HG03521 (cell line): Measurements from ENCODE around the gene BIRC7.
"Not testable (repeated sequence)": the region's sequence is repeated elsewhere in the genome, so short reads cannot be mapped to it uniquely, and the experiment has no call there.

Source experiments
- ATAC-seq: cut with Tn5 transposase; IDR thresholded peaks from one replicate; pipeline ENCODE4 v1.9.1; 2021; ENCODE audit warnings: mild to moderate bottlenecking, moderate library complexity; ENCODE audit not compliant: unreplicated experiment

The BIRC7 gene

DNA sequence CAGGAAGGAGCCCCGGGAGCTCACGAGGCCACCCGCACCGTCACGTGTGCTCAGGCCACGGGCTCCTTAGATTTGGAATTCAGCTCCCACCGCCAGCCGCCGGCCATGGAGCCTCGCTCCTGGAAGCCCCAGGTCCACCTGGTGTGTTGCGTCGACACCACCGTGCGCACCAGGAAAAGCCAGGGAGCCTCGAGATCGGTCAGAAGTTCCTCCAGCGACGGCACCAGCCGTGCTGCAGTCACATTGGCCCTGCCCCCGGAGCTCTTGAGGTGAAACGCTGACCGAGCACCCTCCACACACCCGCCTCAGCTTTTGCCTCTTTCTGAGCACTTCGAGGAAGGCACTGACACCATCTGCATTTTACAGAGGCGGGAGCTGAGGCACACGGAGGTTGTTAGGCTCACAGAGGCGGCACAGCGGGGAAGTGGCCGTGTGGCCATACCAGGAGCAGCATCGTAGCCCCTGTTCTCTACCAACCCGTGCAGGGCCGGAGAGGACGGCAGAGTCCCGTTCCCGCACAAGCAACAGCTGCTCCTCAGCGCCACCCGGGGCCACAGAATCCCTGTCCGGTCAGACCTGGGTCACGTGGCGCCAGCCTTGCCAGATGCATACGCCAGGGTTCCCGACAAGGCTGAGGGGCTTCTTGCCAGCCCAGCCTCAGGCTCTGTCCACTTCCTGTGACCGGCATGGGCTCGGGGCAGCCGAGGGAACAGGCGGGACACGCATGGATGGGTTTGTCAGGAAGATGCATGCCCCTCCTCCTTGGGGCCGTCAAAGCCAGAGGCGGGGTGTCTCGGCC is 11.0 kb downstream of the BIRC7 start:
- ATAC-seq: no peak

DNA sequence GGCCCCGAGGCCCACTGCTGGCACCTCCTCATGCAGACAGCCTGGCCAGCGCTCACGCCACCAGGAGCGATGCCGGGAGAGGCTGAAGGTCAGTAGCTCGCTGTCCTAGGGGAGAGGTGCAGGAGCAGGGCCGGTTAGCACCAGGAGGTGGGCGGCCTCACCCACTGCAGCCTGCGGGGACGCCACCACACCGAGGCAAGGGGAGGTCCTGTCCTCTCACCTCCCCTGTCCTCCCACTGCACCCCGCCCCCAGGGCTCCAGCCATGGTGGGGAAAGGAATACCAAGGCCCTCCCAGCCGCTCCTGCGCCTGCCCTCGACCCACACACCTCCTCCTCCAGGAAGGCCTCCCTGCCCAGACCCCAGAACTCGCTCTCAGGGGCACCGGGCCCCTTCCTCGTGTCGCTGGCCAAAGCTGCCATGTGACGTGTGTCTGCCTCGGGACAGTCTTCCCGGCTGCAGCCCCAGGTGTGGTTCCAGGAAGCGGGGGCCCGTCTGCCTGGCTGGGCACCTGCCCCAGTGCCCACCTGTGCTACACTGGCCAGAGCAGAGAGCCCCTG is 12.0 kb downstream of the BIRC7 start:
- no peak for ATAC-seq

DNA sequence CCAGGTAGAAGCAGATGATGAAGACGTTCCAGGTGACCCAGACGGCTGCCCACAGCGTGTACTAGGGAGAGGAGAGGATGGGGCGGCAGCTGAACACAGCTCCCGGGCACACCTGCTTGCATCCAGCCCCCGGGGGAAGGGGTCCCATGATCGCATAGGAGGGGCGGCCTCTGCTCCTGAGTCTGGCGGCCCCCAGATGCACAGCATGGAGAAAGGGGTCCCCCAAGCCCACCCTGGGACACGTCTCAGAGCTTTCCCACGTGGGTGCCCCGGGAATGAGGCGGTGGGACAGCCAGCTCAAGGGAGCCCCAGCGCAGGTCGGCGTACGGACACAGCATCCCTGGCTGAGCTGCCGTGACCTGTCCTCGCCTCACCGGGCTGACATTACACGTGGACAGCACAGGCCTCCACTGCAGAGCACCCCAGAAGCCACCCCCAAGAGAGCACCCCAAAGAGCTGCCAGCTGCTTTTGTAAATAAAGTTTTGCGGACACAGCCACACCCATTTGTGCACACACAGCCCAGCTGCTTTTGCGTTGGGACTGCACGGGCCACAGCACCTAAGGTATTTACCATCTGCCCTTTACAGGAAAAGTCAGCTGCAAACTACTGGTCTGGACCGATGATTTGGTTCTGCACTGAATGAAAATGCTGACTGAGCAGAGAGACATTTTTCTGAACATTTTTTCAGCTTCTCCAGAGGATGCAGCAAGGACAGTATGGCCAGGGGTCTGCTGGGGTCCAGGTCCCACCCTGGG is 13.3 kb downstream of the BIRC7 start:
- no peak for ATAC-seq

DNA sequence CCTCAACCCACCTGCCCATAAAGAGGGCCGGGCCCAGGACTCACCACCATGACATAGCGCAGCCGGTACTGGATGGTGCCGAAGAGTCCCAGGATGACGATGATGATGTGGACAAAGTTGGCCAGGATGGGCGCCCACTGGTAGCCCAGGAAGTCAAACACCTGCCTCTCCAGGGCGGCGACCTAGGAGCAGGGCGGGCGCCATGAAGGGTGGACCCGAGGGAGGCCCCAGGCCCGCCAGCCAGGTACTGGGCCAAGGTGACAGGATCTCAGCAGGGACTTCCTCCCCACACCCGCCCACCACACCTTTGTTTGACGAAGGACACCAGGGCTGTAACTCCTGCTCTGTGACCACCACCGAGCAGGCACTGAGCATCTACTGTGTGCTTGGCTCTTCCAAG is 14.2 kb downstream of the BIRC7 start:
- ATAC-seq: no peak

DNA sequence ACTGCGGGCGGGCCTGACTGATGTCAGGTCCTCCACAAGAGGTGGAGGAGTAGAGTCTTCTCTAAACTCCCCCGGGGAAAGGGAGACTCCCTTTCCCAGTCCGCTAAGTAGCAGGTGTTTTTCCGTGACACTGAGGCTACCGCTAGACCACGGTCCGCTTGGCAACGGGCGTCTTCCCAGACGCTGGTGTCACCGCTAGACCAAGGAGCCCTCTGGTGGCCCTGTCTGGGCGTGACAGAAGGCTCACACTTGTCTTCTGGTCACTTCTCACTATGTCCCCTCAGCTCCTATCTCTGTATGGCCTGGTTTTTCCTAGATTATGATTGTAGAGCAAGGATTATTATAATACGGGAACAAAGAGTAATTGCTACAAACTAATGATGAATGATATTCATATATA is 15.6 kb downstream of the BIRC7 start:
- ATAC-seq: not testable (repeated sequence)

DNA sequence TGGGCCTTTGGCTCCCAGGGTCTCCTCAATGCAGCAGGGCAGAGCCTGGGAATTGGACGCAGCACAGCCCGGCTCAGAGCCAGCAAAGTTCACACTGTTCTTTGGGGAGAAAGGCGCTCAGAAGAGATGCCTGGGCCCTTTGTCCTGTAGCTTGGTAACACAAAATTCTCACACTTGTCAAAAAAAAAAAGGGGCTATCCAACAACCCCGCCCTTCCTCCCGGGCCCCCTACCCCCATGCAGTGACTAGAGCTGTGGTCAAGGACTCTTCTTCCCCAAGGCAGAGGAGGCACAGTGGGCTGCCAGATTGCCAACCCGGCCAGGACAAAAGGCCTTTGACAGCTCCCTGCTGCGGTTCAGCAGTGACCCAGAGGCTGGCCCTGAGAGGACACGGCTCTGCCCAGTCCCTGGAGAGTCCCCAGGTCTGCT is 16.6 kb downstream of the BIRC7 start:
- no peak for ATAC-seq

DNA sequence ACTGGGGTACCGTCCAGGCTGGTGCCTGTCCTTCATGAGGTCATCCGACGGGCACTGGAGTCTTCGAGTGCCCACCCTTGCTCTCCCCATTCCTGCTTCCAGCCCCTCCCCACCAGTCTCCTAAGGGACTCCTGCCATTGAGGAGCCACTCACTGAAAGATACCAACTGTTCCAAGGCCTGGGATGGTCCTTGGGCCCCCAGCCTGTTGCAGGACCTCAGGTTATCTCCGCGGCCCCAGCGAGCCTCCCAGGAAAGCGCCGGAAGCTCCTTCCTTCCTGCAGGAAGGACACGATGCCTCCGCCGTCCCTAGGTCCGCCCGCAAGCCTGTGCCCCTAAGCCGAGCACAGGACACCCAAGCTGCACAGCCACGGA is 17.3 kb downstream of the BIRC7 start:
- no peak for ATAC-seq

DNA sequence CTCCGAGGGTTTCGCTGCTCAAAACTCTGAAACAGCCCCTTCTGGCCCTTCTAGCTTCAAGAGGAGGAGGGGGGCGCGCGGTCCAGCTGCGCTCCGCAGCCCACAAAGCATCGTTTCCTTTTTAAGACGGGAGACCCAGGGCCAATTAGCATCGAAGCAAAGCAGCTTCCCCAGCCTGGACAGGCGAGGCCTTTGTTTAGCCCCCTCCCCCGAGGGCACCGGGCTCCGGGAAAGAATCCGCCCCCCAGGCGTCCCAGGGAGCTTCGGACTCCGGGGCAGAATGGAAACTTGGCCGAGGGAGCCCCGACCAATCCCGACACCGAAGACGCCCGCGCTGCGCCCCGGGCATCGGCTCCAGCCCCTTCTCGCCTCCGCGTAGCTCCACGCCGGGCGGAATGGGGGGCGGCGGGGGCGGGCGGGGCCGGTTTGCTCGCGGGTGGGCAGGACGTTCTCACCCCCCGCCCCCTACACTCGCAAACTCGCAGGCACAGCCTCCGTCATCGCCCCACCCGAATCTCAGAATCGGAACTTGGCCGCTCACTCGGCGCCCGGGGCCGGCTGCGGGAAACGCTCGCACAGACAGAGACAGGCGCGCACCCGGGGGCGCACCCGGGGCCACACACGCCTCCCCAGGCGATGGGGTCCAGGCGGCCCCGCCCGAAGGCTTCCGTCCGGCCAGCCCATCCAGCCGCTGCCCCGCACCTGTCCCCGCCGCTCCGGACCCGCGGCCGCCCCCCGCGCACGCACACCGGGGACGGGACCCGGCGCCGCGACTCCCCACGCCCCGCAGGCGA is 17.9 kb downstream of the BIRC7 start:
- no peak for ATAC-seq

DNA sequence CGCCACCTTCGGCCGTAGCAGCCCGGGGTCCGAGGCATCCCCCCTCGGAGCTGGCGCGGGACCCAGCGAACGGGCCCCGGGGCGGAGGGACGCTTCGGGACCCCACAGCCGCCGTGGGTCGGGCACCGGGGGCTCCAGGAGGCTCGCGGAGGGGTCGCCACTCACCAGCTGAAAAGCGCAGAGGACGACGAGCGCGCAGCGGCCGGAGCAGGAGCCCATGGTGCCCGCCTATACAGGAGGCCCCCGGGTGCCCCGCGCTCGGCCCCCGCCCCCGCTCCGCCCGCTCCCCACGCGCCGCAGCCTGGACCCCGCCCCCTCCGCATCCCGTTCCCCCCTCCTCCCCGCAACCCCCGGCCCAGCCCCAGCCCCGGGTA is 18.5 kb downstream of the BIRC7 start, which contains the start of gene NKAIN4:
Gene NKAIN4 (minus strand): TSS at position 232 of the 374 bp plus-strand sequence. CDS start 13 bp downstream, at position 219.
- no peak for ATAC-seq

DNA sequence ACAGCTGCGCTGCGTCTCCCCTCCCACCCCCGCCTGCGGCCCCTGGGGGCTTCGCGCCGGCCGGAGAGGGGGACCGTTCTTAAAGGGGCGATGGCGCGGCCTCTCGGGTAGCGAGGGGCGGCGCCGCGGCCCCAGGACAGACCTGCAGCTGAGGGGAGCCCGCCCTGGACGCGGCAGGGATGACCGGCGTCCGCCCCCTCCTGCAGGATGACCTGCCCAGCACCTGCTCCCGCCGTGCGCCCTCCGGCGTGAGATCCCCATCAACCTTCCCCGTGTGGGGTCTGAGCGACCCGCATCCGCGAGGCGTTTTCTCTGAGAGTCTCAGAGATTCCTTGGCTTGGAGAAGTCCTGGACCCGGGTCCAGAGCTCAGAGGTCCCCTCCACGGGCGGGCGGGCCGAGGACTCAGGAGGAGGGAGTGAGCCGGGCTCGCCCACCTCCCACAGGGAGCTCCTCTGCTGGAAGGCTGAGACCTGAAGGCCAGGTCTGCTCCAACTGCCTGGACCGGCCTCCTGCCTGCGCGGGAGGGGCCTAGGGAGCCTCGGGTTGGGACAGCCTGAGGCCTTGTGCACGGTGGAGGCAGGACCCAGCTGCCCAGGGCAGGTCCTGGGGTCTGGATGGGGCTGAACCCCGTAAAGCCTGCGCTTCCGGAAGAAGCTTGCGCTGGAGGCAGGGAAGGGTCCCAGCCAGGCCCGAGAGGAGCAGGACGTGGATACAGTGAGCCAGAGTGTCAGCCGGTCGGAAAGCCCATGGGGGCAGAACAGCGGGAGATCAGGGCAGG is 19.1 kb downstream of the BIRC7 start:
- ATAC-seq: no peak

DNA sequence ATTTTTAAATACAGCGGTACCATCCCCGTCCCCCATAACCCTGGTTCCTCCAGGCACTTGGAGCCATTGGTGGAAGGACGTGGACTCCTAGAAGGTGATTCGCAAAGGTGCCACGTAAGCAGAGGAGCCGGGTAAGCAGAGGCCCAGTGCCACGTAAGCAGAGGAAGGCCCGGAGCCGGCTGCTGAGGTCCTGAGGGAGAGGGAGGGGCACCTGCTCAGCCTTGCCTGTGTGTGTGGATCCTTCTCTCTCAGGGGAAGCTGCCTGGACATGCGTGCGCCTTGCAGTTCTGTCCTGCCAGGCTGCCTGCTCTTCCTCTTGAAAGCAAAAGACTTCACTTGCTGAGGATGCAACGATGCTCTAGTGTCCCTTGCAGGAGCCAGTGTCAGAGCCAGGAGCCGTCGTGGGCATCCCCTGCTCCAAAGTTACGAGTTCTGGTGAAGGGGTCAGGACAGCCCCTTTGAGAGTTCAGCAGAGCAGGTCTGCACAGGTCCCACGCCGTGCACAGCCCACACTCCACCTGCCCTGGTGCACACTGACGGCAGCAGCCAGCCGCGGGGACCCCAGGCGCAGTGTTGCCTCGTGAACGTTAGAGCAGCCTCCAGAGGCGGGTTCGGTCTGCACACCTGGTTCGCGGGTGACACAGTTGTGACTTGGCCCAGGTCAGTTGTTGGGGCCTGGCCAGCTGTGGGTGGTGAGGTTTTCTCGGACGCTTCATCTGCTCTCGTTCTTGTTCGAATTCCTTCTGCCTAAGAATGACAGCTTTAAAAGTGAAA is 20.4 kb downstream of the BIRC7 start:
- ATAC-seq: no peak

DNA sequence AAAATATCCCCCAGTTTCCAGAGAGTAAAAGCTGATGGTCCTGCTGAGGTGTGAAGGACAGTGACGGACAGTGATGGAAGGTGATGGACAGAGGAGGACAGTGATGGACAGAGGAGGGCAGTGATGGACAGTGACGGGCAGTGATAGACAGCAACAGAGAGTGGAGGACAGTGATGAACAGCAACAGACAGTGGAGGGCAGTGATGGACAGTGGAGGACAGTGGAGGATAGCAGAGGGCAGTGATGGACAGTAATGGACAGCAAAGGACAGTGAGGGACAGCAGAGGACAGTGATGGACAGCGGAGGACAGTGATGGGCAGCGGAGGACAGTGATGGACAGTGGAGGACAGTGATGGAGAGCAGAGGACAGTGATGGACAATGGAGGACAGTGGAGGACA is 21.2 kb downstream of the BIRC7 start:
- no peak for ATAC-seq

DNA sequence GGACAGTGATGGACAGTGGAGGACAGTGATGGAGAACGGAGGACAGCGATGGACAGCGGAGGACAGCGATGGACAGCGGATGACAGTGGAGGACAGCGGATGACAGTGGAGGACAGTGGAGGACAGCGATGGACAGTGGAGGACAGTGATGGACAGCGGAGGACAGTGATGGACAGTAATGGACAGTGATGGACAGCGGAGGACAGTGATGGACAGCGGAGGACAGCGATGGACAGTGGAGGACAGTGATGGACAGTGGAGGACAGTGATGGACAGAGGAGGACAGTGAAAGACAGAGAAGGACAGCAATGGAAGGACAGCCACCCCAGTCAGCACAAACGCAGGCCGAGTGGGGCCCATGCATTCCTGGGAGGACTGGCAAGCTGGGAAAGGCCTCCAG is 21.9 kb downstream of the BIRC7 start:
- no peak for ATAC-seq

DNA sequence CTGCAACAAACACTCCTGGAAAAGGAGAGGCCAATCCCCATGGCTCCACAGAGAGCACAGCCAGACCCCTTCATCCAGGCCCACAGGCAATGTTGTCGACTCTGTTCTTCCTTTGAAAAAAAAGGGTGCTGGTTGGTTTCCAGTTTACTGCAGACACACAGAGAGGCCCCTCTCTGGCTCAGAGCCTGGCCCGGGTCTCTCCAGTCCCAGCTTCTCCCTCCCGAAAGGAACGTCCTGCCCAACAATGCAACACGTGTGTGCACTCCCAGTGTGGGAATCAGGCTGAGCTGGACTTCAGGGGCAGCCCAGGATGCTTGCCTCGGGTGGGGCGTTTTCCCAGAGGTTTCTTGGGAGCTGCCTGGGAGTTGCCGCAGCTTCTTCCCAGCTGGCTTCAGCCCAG is 23.1 kb downstream of the BIRC7 start:
- ATAC-seq: no peak

DNA sequence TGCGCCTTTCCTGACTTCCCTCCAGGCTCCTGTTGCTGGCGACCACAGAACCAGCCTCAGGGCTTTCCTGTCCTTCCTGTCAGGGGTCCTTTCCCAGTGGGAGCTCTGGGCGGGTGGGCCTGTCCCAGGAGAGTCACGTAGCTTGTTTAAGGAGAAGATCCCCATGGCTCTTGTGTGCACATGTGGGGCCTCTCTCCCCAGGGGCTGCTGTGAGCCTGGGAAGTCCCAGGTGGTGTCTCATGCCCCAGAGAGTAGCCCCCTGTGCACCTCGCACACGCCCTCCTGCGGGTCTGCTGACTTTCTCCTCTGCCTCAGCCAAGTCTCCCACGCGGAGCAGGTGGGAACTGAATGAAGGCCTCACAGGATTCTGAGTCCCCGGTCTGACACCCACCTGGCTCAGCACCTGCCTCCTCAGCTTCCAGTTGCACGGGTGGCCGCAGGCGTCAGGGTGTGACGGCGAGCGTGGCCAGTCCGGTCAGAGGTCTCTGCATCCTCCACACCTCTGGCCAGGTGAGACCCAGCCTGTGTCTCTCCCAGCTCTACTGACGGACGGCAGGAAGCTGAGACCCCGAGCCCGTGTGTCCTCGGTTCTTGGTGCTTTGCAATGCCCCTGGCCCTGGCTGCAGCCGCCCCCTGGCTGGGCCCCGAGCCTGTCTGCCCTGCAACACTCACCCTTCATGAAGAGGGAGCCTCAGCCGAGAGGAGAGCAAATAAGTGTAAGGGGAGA is 24.2 kb downstream of the BIRC7 start:
- no peak for ATAC-seq

DNA sequence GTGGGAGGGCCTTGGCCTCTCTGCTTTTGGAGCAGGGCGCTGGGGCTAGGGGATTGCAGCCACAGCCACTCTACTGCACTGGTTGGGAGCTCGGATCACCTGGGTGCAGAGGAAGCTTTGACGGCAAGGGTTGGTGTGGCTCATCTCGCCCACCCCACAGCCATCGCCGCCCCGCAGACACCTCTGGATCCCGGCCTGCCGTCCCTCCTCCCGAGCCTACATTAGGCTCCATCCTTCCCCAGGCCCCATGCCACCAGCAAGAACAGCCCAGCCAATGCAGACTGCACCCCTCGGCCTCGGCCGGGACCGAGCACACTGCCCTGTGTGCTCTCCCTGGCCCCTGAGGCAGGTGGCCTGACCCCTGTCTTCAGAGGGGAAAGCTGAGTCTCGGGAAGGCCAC is 24.8 kb downstream of the BIRC7 start:
- ATAC-seq: no peak

DNA sequence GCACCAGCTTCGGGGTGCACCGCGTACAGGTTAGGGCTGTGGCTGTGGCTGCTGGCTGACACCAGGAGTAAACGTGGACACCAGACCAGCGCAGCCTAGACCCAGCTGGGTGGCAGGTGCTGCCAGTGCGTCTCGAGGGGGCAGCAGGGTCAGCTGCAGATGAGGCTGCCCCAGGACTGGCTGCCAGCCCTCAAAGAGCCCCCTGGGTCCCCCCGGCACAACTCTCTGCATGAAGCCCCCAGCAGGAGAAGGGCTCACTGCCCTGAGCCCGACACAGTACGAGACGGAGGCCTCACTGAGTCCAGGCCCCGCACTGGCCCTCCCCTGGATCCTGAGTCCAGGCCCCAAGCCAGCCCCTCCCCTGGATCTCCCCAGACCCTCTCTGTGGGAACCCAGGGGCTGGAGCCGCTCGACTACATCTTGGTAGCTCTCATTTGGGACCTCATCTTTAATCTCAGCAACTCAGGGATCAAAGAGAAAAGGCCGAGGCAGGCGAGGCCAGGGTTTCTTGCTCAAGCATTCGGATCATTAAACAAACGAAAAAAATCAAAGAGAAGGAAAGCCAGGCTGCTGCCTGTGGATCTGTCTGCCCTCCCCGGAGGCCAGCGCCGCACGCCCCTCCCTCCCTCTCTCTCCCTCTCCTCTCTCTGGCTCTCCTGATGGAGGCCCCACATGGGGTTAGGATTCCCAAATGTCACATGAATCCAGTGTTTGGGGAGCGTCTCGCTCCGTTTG is 25.5 kb downstream of the BIRC7 start:
- no peak for ATAC-seq

DNA sequence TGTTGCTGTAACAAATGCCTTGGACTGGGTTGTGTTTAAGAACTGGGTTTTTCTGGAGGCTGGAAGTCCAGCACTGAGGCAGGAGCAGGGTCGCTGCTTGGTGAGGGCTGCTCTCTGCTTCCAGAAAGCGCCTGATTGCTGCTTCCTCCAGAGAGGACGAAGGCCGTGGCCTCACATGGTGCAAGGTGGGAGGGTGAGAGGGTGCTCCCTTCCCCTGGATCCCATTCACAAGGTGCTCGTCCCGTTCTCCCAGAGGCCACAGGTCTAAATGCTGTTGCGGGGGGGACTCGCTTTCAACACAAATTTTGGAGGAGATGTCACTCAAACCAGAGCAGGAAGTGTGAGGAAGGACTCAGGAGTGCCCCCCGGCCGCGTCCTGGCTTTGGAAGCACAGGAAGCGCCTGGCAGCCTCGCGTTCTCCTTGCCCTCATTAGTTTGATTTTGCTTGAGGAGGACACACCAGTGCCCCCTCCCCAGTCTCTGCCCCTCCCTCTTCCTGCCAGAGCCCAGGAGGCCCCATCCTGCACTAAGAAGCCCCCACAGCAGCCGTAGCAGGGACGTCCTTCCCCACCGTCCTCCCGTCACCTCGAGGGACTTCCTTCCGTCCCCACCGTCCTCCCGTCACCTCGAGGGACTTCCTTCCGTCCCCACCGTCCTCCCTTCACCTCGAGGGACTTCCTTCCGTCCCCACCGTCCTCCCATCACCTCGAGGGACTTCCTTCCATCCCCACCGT is 26.3 kb downstream of the BIRC7 start:
- no peak for ATAC-seq
